ENCODE data around the gene TRIM2.

TRIM2 gene

GRCh38 chr4:153222707-153223426, 18.6 kb downstream of the TRIM2 start:
- DNase-seq (ENCODE audit: low read depth) = no peak

DNA sequence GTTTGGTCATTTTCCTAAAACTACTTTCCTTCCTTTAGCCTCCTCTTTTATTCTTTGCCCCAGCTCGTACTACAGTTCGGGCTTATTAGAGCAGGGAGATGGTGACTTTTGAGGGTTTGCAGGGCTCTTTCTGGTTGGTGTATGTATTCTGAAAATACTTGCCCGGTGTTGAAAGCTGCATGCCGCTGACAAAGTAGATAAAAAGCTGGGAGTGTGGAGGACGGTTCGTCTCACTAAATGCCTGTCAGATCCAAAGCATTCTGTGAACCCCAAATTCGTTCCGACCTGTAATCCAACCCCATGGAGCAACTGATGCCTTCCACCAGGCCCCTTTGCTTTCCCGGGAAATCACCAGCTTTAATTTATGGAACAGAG, 19.2 kb downstream of the TRIM2 start:
- no peak for DNase-seq (ENCODE audit: low read depth)

DNA sequence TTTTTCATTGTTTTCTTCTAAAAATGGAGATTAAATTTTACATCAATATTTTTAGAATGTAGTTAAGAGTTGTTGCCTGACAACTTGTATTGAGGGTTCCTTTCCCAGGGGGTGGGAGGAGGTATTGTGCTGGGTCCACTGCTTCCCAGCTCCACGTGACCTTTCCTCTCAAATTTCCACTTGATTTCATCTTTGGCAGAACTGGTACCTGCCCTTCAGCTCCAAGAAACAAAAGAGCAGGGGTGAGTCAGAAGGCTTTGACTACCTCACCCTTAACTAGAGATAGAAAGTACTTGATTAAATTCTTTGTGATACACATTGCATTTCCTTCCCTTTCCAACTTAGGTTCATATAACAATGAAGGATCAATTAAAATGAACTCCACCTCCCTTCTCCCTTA, 19.7 kb downstream of the TRIM2 start:
- no peak for DNase-seq (ENCODE audit: low read depth)

GRCh38 chr4:153224474-153224873, 20.2 kb downstream of the TRIM2 start:
- no peak for DNase-seq (ENCODE audit: low read depth)

- no peak for DNase-seq (ENCODE audit: low read depth)
Observed at GRCh38 chr4:153227469-153228075, 23.3 kb downstream of the TRIM2 start.

- DNase-seq (ENCODE audit: low read depth) = no peak
Observed at GRCh38 chr4:153228512-153229140, 24.4 kb downstream of the TRIM2 start.

DNA sequence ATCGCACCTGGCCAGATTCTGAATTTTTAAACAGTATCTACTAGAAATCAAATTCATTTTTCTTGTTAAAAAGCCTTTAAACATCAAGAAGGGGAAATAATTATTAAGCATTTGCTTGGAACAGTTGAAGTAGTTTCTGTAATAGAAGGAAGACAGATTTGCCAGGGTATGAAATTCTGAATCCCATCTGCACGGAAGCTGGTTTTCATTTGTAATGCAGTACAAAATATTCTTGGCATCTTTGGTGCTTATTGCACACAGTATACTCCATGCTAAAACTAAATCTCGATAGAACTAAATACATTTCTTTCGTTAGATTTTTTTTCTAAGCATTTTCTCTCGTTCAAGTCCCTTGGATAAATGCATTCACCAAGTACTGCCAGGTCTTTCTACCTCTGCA, 25.3 kb downstream of the TRIM2 start:
- no peak for DNase-seq (ENCODE audit: low read depth)

DNA sequence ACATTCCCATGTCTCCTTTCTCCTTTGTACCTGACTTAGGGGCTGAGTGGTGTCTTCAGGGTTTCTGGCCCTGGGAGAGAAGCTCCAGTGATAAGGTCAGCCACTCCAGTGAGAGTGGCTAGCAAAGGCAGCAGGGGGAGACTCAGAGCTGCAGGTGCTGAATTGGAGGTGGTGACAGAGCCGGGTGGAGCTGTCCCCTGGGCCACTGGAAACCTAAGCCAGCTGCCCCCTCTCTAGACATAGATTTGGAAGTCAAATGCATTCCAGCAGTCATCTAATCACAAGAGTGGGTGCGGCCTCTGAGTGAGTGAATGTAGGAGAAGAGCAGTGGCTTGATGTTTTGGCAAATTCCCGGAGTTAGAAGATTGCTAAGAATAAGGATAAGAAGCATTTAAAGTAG, 28.5 kb downstream of the TRIM2 start:
- DNase-seq (ENCODE audit: low read depth) = no peak

GRCh38 chr4:153233761-153234371, 29.6 kb downstream of the TRIM2 start:
- no peak for DNase-seq (ENCODE audit: low read depth)

- DNase-seq (ENCODE audit: low read depth) = no peak
Observed at GRCh38 chr4:153234885-153235284, 30.6 kb downstream of the TRIM2 start.

DNA sequence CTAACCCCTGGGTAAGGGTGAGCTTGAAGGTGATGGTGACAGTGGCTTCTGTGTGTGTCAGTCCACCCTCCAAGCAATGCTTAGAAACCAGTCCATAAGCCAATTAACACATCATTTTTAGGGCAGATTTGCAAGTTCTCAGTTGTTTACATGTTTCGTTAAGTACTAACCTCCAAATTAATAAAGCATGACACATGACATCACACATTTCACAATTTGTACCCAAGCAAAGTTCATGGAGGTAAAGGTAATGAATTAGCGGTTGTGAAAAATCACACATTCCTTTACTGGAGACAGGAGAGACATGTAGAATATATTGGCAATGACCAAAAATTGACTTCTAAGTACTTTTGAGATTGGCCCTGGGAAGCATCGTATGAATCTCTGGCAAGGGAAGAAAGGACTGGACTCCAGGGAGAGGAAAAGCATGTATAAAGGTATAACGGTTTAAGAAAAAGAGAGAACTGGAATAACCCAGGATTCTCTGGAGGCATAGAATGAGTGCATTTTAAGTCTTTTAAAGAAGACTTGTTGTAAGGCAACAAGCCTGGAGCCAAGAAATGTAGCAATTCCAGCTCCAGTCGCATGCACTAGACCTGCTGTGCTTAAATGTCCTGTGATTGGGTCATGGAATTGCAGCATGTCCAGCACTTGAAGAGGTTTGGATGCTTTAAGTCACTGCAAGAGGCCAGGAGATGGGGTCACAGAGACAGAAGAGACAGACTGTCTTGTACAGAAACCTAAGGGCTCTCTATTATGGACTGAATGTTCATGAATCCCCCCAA, 34.1 kb downstream of the TRIM2 start:
- DNase-seq (ENCODE audit: low read depth) = no peak

GRCh38 chr4:153239409-153239808, 35.2 kb downstream of the TRIM2 start:
- DNase-seq (ENCODE audit: low read depth) = no peak

GRCh38 chr4:153241295-153241694, 37.1 kb downstream of the TRIM2 start:
- DNase-seq (ENCODE audit: low read depth) = no peak

GRCh38 chr4:153241970-153242838, 38.0 kb downstream of the TRIM2 start:
- DNase-seq (ENCODE audit: low read depth) = no peak

- DNase-seq (ENCODE audit: low read depth) = no peak
Observed at GRCh38 chr4:153242839-153243324, 38.6 kb downstream of the TRIM2 start.

DNA sequence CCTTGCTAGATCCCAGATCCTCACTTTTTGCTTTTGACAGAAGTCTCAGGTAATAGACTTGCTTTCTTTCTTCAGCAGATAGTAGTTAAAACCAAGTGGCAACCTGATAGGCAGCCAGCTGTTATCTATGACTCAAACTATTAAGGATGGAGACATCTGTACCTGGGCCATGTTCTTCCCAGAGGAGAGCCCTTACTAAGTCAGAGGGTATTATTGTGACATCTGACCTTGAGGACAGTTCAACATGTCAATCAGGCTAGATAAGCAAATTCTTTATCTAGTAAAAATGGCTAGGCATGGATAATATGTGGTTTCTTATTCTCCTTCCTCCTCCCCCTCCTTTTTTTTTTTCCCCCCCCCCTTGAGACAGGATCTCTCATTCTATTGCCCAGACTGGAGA, 39.2 kb downstream of the TRIM2 start:
- no peak for DNase-seq (ENCODE audit: low read depth)

GRCh38 chr4:153244969-153245368, 40.7 kb downstream of the TRIM2 start:
- DNase-seq (ENCODE audit: low read depth) = no peak

DNA sequence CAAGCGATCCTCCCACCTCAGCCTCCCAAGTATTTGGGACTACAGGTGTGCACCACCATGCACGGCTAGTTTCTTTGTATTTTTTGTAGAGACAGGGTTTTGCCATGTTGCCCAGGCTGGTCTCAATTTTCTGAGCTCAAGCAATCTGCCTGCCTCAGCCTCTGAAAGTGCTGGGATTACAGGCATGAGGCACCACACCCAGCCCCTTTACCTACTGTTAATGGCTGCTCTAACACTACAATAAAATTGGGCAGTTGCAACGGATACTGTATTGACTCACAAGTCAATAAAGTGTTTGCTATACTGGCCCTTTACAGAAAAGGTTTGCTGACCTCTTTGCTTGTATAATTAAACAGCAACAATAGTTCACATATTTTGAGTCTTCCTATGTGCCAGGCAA, 41.5 kb downstream of the TRIM2 start:
- no peak for DNase-seq (ENCODE audit: low read depth)

DNA sequence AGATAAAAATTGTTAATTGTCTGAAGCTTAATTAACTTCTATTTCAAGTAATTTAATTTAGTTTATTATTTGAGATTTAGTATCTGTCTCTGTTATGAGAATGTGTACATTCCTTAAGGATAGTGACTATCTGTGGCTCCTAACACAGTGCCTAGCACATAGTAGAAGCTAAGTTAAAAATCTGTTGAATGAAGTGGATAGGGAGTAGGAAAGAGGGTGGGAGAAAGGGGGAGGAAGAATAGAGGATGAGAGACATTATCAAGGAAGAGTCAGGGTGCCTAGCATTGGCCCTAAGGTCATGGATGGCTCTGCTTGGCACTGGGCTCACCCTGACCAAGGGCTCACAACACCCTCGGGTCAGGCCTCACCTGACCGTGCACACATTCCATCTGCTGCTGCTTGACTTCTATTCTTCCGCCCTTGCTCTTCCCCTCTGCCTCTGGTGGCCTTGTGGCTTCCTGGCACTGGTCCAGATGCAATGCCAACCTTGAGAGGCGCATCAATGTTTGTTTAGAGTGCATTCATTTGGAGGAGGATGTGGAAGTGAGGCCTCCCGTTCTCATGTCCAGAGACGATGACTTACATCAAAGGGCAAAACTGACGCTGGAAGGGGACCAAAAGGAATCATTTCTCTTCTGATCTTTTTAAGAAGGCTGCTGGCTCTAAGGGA, 42.3 kb downstream of the TRIM2 start:
- no peak for DNase-seq (ENCODE audit: low read depth)

DNA sequence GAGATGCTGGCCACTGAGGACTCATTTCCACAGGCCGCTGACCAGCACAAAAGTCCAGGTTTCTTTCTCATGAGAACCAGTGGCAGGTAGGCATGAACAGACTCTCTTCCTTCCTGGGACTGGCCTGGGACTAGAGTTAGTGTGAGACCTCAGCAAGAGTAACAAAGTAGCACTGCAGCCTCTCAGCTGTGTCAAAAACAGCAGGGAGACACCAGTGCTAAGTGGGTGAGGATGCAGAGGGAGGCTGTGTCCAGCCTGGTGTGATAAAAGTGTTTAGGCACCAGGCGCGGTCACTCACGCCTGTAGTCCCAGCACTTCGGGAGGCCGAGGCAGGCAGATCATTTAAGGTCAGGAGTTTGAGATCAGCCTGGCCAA, 42.9 kb downstream of the TRIM2 start:
- no peak for DNase-seq (ENCODE audit: low read depth)
